HepG2 (cell line): ENCODE measurements around the gene FAM83G. TPM values are rescaled to one million over a fixed set of nuclear protein-coding genes. Genes with fewer than 3 reads are reported as not detected.
A peak's percentile ranks its signal among the peaks of the same experiment; 100 is the strongest.

Source experiments
- AKNA ChIP-seq: sonication (generic); formaldehyde crosslinking; IDR thresholded peaks from 2 replicates; pipeline ENCODE4 v1.4.0; 2020; ENCODE audit warnings: missing genetic modification reagents, borderline replicate concordance
- ARNTL ChIP-seq: sonication (generic); formaldehyde crosslinking; IDR thresholded peaks from 2 replicates; pipeline ENCODE4 v1.4.0; 2020; ENCODE audit warnings: mild to moderate bottlenecking, missing genetic modification reagents
- GPBP1L1 ChIP-seq: sonication (generic); formaldehyde crosslinking; IDR thresholded peaks from 2 replicates; pipeline ENCODE4 v1.5.0; 2020; ENCODE audit warnings: mild to moderate bottlenecking, missing genetic modification reagents
- HOXA9 ChIP-seq: sonication (generic); formaldehyde crosslinking; IDR thresholded peaks from 2 replicates; pipeline ENCODE4 v1.8.1; 2022; ENCODE audit warnings: missing genetic modification reagents, mild to moderate bottlenecking, moderate library complexity, borderline replicate concordance
- NFE2L1 ChIP-seq: sonication (generic); formaldehyde crosslinking; IDR thresholded peaks from 2 replicates; pipeline ENCODE4 v1.4.0; 2020; ENCODE audit warnings: missing genetic modification reagents, mild to moderate bottlenecking, borderline replicate concordance
- POGZ ChIP-seq: sonication (generic); formaldehyde crosslinking; IDR thresholded peaks from 2 replicates; pipeline ENCODE4 v1.4.0; 2020; ENCODE audit warnings: mild to moderate bottlenecking, missing genetic modification reagents
- TRIM24 ChIP-seq: sonication (generic); formaldehyde crosslinking; IDR thresholded peaks from 2 replicates; pipeline ENCODE4 v1.8.0; 2022; ENCODE audit warnings: mild to moderate bottlenecking, missing genetic modification reagents
- USF2 ChIP-seq, 2 experiments: sonication (generic) in 1 of 2; formaldehyde crosslinking in 1 of 2; IDR thresholded peaks; 2 replicates each; pipeline versions ENCODE4 v1.5.1 to v1.6.1; 2011 to 2020; ENCODE audit warnings: borderline replicate concordance in 1 of 2, low read depth in 1 of 2, low read length in 1 of 2, mild to moderate bottlenecking in 1 of 2, missing genetic modification reagents in 1 of 2, moderate library complexity in 1 of 2
- WIZ ChIP-seq: sonication (generic); formaldehyde crosslinking; IDR thresholded peaks from 2 replicates; pipeline ENCODE4 v1.5.1; 2020; ENCODE audit warnings: mild to moderate bottlenecking, missing genetic modification reagents
- ZBTB14 ChIP-seq: sonication (generic); formaldehyde crosslinking; IDR thresholded peaks from 2 replicates; pipeline ENCODE4 v1.4.0; 2020; ENCODE audit warnings: missing genetic modification reagents
- ZFYVE20 ChIP-seq: sonication (generic); formaldehyde crosslinking; IDR thresholded peaks from 2 replicates; pipeline ENCODE4 v1.8.0; 2023; ENCODE audit warnings: low read depth, mild to moderate bottlenecking, moderate library complexity, missing genetic modification reagents, borderline replicate concordance
- ZNF687 ChIP-seq: sonication (generic); formaldehyde crosslinking; IDR thresholded peaks from 2 replicates; pipeline ENCODE4 v1.5.1; 2020; ENCODE audit warnings: mild to moderate bottlenecking, missing genetic modification reagents, moderate library complexity
- ZNF83 ChIP-seq: sonication (generic); formaldehyde crosslinking; IDR thresholded peaks from 2 replicates; pipeline ENCODE4 v1.4.0; 2020; ENCODE audit warnings: missing genetic modification reagents, mild to moderate bottlenecking, borderline replicate concordance
- ZNF878 ChIP-seq: sonication (generic); formaldehyde crosslinking; IDR thresholded peaks from 2 replicates; pipeline ENCODE4 v1.8.1; 2023; ENCODE audit warnings: mild to moderate bottlenecking, missing genetic modification reagents, moderate library complexity
- ZSCAN22 ChIP-seq: sonication (generic); formaldehyde crosslinking; IDR thresholded peaks from 2 replicates; pipeline ENCODE4 v1.4.0; 2020; ENCODE audit warnings: mild to moderate bottlenecking, missing genetic modification reagents
- polyA plus RNA-seq, 8 experiments: library from polyadenylated mRNA; depleted of rRNA in 3 of 8; stranded (reverse) in 7 of 8; unstranded in 1 of 8; fragments of >200 nt; fragmentation: Illumina TruSeq in 4 of 8; extraction: Trizol in 4 of 8; gene quantifications; 2 replicates each; pipeline versions ENCODE4 v1.2.1 to v1.2.3, GENCODE V29; 2011 to 2016; ENCODE audit warnings: low read depth in 4 of 8, missing spikeins in 1 of 8, mixed read lengths in 1 of 8; ENCODE audit not compliant: insufficient read depth in 1 of 8
- total RNA-seq, 5 experiments: library from RNA; depleted of rRNA; stranded (reverse); fragments of >200 nt; fragmentation: Illumina TruSeq; extraction: Trizol; gene quantifications; 2 replicates each; pipeline ENCODE4 v1.2.3, GENCODE V29; 2016; ENCODE audit warnings: low read depth in 1 of 5

FAM83G gene
- total and polyA plus RNA-seq, 2 of the 13 experiments (the other 11 are each of a cell fraction or from before 2014, with no cell fraction given) = 13.7 to 18.6 TPM

- peak; percentile 65; the same call in 1 of the 2 replicates for TF ChIP-seq ARNTL
- TF ChIP-seq ZFYVE20 (CRISPR knock-in tag) = no peak
- TF ChIP-seq ZNF83 (CRISPR knock-in tag) = no peak
- TF ChIP-seq WIZ (CRISPR knock-in tag) = no peak
- no peak for TF ChIP-seq AKNA (CRISPR knock-in tag)
- TF ChIP-seq ZSCAN22 (CRISPR knock-in tag) = no peak
- no peak for TF ChIP-seq ZNF878 (CRISPR knock-in tag)
- no peak for TF ChIP-seq POGZ (CRISPR knock-in tag)
- 0 out of 2 replicates have a peak, but pooled peaks have one; percentile 25 for TF ChIP-seq USF2 (IDR thresholded peaks at IDR 0.05; ENCODE audit: low read depth, low read length)
- no peak for TF ChIP-seq USF2 (CRISPR knock-in tag; IDR thresholded peaks at IDR 0.05; ENCODE audit: borderline replicate concordance)
- TF ChIP-seq GPBP1L1 = no peak
- no peak for TF ChIP-seq HOXA9 (CRISPR knock-in tag)
- peak; percentile 71 for TF ChIP-seq ZNF687 (CRISPR knock-in tag)
- no peak for TF ChIP-seq TRIM24
- TF ChIP-seq NFE2L1 = no peak
- TF ChIP-seq ZBTB14 (CRISPR knock-in tag) = no peak
Measured at GRCh38 chr17:18978655-18979054, 25.9 kb downstream of the FAM83G start (continued).
